Erythroblast (primary cell): ENCODE data around the gene C20orf144.
"Not testable (repeated sequence)": the region's sequence is repeated elsewhere in the genome, so short reads cannot be mapped to it uniquely, and the experiment has no call there.

ENCODE experiments used
- DNase-seq, 2 experiments: peaks; one replicate each; lab custom pipeline; 2025; lab: John Stamatoyannopoulos, UW
- GATA1 ChIP-seq: IDR thresholded peaks from 2 replicates; pipeline ENCODE4 v1.6.1; 2011; ENCODE audit warnings: low read depth, mild to moderate bottlenecking, control low read depth, low read length, moderate library complexity
- POLR2A ChIP-seq: IDR thresholded peaks from 2 replicates; pipeline ENCODE4 v1.6.1; 2011; ENCODE audit warnings: mild to moderate bottlenecking, low read length

The C20orf144 gene

GRCh38 chr20:33645072-33645358, 17.1 kb upstream of the C20orf144 start:
- TF ChIP-seq GATA1, result no peak
- TF ChIP-seq POLR2A, result no peak
- DNase-seq, result no peak

GRCh38 chr20:33645396-33645795, 16.7 kb upstream of the C20orf144 start:
- DNase-seq, result peak; percentile 32 to 40
- TF ChIP-seq GATA1, result no peak
- TF ChIP-seq POLR2A, result no peak

DNA sequence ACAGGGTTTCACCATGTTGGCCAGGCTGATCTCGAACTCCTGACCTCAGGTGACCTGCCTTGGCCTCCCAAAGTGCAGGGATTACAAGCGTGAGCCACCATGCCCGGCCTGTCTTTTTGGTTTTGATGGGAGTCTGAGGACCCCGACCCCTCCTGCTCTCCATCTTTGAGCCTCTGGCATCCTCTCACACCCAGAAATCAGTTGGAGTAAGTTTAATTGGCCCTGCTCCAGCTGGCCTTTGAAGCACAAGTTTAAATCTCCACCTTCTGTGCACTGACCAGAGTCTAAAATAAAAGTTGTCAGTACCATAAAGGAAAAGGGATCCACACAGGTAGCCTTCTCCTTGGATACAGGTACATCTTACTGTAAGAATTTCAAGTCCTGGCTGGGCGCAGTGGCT, 15.9 kb upstream of the C20orf144 start:
- no peak for DNase-seq
- TF ChIP-seq POLR2A (no peak), GATA1 (no peak)

GRCh38 chr20:33646959-33647602, 15.0 kb upstream of the C20orf144 start:
- DNase-seq, result not testable (repeated sequence)

- no peak for TF ChIP-seq GATA1
- TF ChIP-seq POLR2A, result no peak
- no peak for DNase-seq
Measured at GRCh38 chr20:33647603-33648395, 14.3 kb upstream of the C20orf144 start.

DNA sequence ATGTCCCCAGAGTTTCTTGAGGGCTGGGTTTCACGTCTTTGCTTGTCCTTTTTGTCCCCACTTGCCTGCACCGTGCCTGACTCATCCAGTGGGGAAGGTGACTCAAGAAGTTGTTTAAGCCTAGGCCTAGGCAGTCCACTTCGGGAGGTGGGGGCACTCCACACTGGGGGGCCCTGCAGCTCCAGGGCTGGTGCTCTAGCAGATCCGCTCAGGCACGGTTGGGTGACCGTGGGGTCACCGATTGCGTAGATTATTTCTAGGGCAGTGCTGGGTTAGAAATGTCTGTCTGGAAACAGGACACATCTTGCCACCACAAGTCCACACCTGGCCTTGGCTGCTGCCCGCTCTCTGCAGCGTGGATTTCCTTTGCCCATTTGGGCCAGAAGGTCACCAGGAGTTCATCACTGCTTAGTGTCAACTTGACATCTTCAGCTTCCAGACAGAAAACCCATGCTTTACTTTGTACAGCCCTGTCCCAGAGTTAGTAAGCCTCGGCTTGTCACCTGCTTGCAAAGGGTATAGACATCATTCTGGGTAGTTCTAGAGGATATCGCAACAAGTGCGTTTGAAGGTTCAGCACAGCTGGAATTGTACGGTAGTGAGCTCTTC, 13.6 kb upstream of the C20orf144 start:
- no peak for TF ChIP-seq POLR2A
- no peak for TF ChIP-seq GATA1

DNA sequence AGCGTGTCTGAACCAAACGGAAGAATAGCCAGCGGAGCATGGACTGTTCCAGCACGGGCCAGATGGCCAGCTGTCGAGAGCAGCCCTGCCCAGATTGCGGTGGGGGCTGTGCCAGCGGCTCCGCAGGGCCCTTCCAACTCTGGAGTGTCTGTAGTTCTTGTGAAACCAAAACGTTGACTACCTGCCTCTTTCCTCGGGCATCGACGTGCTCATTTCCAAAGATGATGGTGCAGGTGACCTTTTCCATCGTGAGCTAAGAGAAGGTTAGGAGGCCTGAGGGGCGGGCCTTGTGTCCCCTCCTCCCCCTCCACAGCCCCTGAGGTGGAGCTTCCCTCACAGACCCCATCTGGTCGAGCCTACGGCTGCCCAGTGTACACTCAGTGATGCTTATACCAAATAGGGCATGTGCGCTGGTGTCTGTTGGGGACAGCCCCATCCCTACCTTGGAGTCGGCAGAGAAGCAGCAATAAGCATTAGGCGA, 12.9 kb upstream of the C20orf144 start:
- no peak for DNase-seq
- TF ChIP-seq POLR2A (no peak), GATA1 (no peak)

More for the DNA sequence above, 13.6 kb upstream of the C20orf144 start:
- no peak for DNase-seq

GRCh38 chr20:33650111-33650752, 11.9 kb upstream of the C20orf144 start:
- TF ChIP-seq GATA1, result no peak
- no peak for TF ChIP-seq POLR2A
- no peak for DNase-seq

GRCh38 chr20:33650753-33651561, 11.2 kb upstream of the C20orf144 start:
- DNase-seq, result no peak
- TF ChIP-seq POLR2A (no peak), GATA1 (no peak)

- no peak for TF ChIP-seq GATA1
- no peak for TF ChIP-seq POLR2A
- DNase-seq, result no peak
Measured at GRCh38 chr20:33651562-33652048, 10.5 kb upstream of the C20orf144 start.

- DNase-seq, result peak; percentile 60 to 75
Measured at GRCh38 chr20:33653218-33653899, 8.8 kb upstream of the C20orf144 start.

DNA sequence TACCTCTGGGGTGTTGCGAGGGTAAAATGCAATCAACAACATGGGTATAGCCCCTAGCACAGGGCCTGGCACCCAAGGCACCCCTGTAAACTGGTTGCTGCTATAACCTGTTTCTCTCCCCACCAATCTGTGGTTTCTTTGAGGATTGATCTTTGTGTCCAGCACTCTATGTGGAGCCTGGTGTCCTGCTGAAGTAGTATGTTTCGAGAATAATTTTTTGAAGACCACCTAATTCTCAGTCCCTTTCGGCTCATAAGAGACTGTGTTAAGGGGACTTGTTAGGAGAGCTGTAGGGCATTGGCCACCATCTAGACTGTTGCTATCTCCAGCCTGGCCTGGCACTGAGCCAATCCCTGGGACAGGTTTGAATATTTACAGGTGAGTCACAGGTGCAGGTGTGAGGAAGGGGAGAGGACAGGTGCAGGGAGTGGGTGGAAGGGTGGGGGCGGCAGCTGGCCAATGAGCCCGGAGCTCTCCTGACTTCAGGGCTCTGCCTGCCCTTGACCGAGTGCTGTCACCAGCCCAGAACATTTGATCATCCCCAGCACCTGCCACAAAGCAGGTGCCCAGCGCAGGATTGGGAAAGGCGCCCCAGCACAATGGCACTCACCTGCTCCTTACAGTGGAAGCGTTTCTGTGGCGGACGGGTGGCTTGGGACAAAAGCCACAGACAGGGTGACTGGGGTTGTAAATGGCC, 8.1 kb upstream of the C20orf144 start:
- TF ChIP-seq POLR2A (no peak), GATA1 (no peak)
- no peak for DNase-seq

More at GRCh38 chr20:33653218-33653899, 8.8 kb upstream of the C20orf144 start:
- TF ChIP-seq POLR2A, result peak; percentile 18
- TF ChIP-seq GATA1, result no peak
